Stimulated activated naive CD8-positive, alpha-beta T cell treated with anti-CD3 and anti-CD28 coated beads, Interleukin-15, Interleukin-2, amounts not matched to agents 100 ng/mL and 50 ng/mL, for 24 hours (primary cell): ENCODE measurements around the gene PDZD2.

ENCODE experiments used
- H3K27ac Mint-ChIP-seq: one replicate; pipeline ENCODE4 v1.8.0; 2021; ENCODE audit warnings: mild to moderate bottlenecking, mixed read lengths
- H3K27me3 Mint-ChIP-seq: one replicate; pipeline ENCODE4 v1.8.0; 2021; ENCODE audit warnings: mixed read lengths
- H3K36me3 Mint-ChIP-seq: one replicate; pipeline ENCODE4 v1.8.0; 2021; ENCODE audit warnings: low read depth, mixed read lengths
- H3K4me1 Mint-ChIP-seq: one replicate; pipeline ENCODE4 v1.8.0; 2021; ENCODE audit warnings: low read depth, mixed read lengths
- H3K4me3 Mint-ChIP-seq: one replicate; pipeline ENCODE4 v1.8.0; 2021; ENCODE audit warnings: mild to moderate bottlenecking, mixed read lengths
- H3K9me3 Mint-ChIP-seq: one replicate; pipeline ENCODE4 v1.8.0; 2021; ENCODE audit warnings: mixed read lengths

Gene PDZD2

GRCh38 chr5:31986101-31986500, 347.2 kb downstream of the PDZD2 start:
- no peaks in the 10 kb centered on the region for H3K36me3 Mint-ChIP-seq
- H3K4me1 Mint-ChIP-seq, result no peaks in the 10 kb centered on the region
- H3K27me3 Mint-ChIP-seq, result peaks cover 3% of the 10 kb centered on the region

GRCh38 chr5:31987985-31988710, 349.2 kb downstream of the PDZD2 start:
- no peak overlapping the region for H3K27ac Mint-ChIP-seq
- H3K4me1 Mint-ChIP-seq, result no peaks in the 10 kb centered on the region
- H3K9me3 Mint-ChIP-seq, result peaks cover 4% of the 10 kb centered on the region
- no peaks in the 10 kb centered on the region for H3K36me3 Mint-ChIP-seq
- no peak overlapping the region for H3K4me3 Mint-ChIP-seq
- H3K27me3 Mint-ChIP-seq, result peaks cover 3% of the 10 kb centered on the region

More at GRCh38 chr5:31986101-31986500, 347.2 kb downstream of the PDZD2 start:
- Mint-ChIP-seq H3K9me3 (peaks cover 4% of the 10 kb centered on the region), H3K27ac (no peak overlapping the region), H3K4me3 (no peak overlapping the region)

GRCh38 chr5:31990081-31990650, 351.2 kb downstream of the PDZD2 start:
- Mint-ChIP-seq H3K27ac (no peak overlapping the region), H3K9me3 (peaks cover 4% of the 10 kb centered on the region), H3K27me3 (peaks cover 3% of the 10 kb centered on the region), H3K4me3 (no peak overlapping the region), H3K36me3 (no peaks in the 10 kb centered on the region), H3K4me1 (no peaks in the 10 kb centered on the region)

- Mint-ChIP-seq H3K36me3 (no peaks in the 10 kb centered on the region), H3K27ac (no peak overlapping the region), H3K9me3 (peaks cover 4% of the 10 kb centered on the region), H3K4me3 (no peak overlapping the region), H3K4me1 (peaks cover under 1% of the 10 kb centered on the region), H3K27me3 (peaks cover 3% of the 10 kb centered on the region)
Measured at GRCh38 chr5:31990701-31991110, 351.8 kb downstream of the PDZD2 start.

- Mint-ChIP-seq H3K9me3 (peaks cover 4% of the 10 kb centered on the region), H3K27ac (no peak overlapping the region), H3K4me1 (peaks cover 4% of the 10 kb centered on the region), H3K36me3 (no peaks in the 10 kb centered on the region), H3K27me3 (peaks cover 3% of the 10 kb centered on the region), H3K4me3 (no peak overlapping the region)
Measured at GRCh38 chr5:31992377-31992776, 353.4 kb downstream of the PDZD2 start.

GRCh38 chr5:31993165-31993961, 354.4 kb downstream of the PDZD2 start:
- H3K4me1 Mint-ChIP-seq, result peaks cover 4% of the 10 kb centered on the region
- H3K9me3 Mint-ChIP-seq, result no peaks in the 10 kb centered on the region
- H3K36me3 Mint-ChIP-seq, result no peaks in the 10 kb centered on the region
- H3K4me3 Mint-ChIP-seq, result no peak overlapping the region
- no peaks in the 10 kb centered on the region for H3K27me3 Mint-ChIP-seq
- no peak overlapping the region for H3K27ac Mint-ChIP-seq

GRCh38 chr5:31995006-31995405, 356.1 kb downstream of the PDZD2 start:
- Mint-ChIP-seq H3K27ac (no peak overlapping the region), H3K4me1 (peaks cover 4% of the 10 kb centered on the region), H3K27me3 (no peaks in the 10 kb centered on the region), H3K9me3 (no peaks in the 10 kb centered on the region), H3K36me3 (no peaks in the 10 kb centered on the region), H3K4me3 (no peak overlapping the region)

GRCh38 chr5:31995714-31996113, 356.8 kb downstream of the PDZD2 start:
- no peaks in the 10 kb centered on the region for H3K9me3 Mint-ChIP-seq
- H3K4me3 Mint-ChIP-seq, result no peak overlapping the region
- H3K4me1 Mint-ChIP-seq, result peaks cover 4% of the 10 kb centered on the region
- H3K36me3 Mint-ChIP-seq, result no peaks in the 10 kb centered on the region
- no peak overlapping the region for H3K27ac Mint-ChIP-seq
- no peaks in the 10 kb centered on the region for H3K27me3 Mint-ChIP-seq

- Mint-ChIP-seq H3K4me3 (no peak overlapping the region), H3K4me1 (peaks cover 4% of the 10 kb centered on the region), H3K27ac (no peak overlapping the region), H3K36me3 (no peaks in the 10 kb centered on the region), H3K27me3 (no peaks in the 10 kb centered on the region), H3K9me3 (no peaks in the 10 kb centered on the region)
Measured at GRCh38 chr5:31996909-31997308, 358.0 kb downstream of the PDZD2 start.

GRCh38 chr5:31999470-31999869, 360.5 kb downstream of the PDZD2 start:
- no peaks in the 10 kb centered on the region for H3K36me3 Mint-ChIP-seq
- H3K9me3 Mint-ChIP-seq, result no peaks in the 10 kb centered on the region
- H3K27me3 Mint-ChIP-seq, result no peaks in the 10 kb centered on the region
- H3K4me1 Mint-ChIP-seq, result peaks cover 4% of the 10 kb centered on the region
- no peak overlapping the region for H3K27ac Mint-ChIP-seq
- H3K4me3 Mint-ChIP-seq, result no peak overlapping the region

GRCh38 chr5:32000731-32001130, 361.8 kb downstream of the PDZD2 start:
- Mint-ChIP-seq H3K9me3 (no peaks in the 10 kb centered on the region), H3K27ac (no peak overlapping the region), H3K4me3 (no peak overlapping the region), H3K36me3 (no peaks in the 10 kb centered on the region), H3K27me3 (no peaks in the 10 kb centered on the region), H3K4me1 (peaks cover 4% of the 10 kb centered on the region)

GRCh38 chr5:32001284-32001683, 362.4 kb downstream of the PDZD2 start:
- no peaks in the 10 kb centered on the region for H3K4me1 Mint-ChIP-seq
- H3K9me3 Mint-ChIP-seq, result no peaks in the 10 kb centered on the region
- no peak overlapping the region for H3K27ac Mint-ChIP-seq

GRCh38 chr5:32001707-32002106, 362.8 kb downstream of the PDZD2 start:
- no peaks in the 10 kb centered on the region for H3K36me3 Mint-ChIP-seq
- H3K4me1 Mint-ChIP-seq, result no peaks in the 10 kb centered on the region
- no peak overlapping the region for H3K4me3 Mint-ChIP-seq
- no peaks in the 10 kb centered on the region for H3K27me3 Mint-ChIP-seq
- H3K9me3 Mint-ChIP-seq, result no peaks in the 10 kb centered on the region
- no peak overlapping the region for H3K27ac Mint-ChIP-seq

More at GRCh38 chr5:32001284-32001683, 362.4 kb downstream of the PDZD2 start:
- H3K27me3 Mint-ChIP-seq, result no peaks in the 10 kb centered on the region
- no peak overlapping the region for H3K4me3 Mint-ChIP-seq
- no peaks in the 10 kb centered on the region for H3K36me3 Mint-ChIP-seq

GRCh38 chr5:32002755-32003154, 363.8 kb downstream of the PDZD2 start:
- no peaks in the 10 kb centered on the region for H3K27me3 Mint-ChIP-seq
- no peaks in the 10 kb centered on the region for H3K36me3 Mint-ChIP-seq
- no peak overlapping the region for H3K4me3 Mint-ChIP-seq
- H3K4me1 Mint-ChIP-seq, result no peaks in the 10 kb centered on the region
- no peaks in the 10 kb centered on the region for H3K9me3 Mint-ChIP-seq
- H3K27ac Mint-ChIP-seq, result no peak overlapping the region

- Mint-ChIP-seq H3K9me3 (no peaks in the 10 kb centered on the region), H3K36me3 (no peaks in the 10 kb centered on the region), H3K4me3 (no peak overlapping the region), H3K27ac (no peak overlapping the region), H3K27me3 (no peaks in the 10 kb centered on the region), H3K4me1 (no peaks in the 10 kb centered on the region)
Measured at GRCh38 chr5:32003981-32004380, 365.1 kb downstream of the PDZD2 start.
